ENCODE measurements around the gene KCNK10. TPM values are rescaled to one million over a fixed set of nuclear protein-coding genes. Genes with fewer than 3 reads are reported as not detected.

KCNK10 gene
- total RNA-seq, 1 donor from 2014 or later, result 0.09 TPM

DNA sequence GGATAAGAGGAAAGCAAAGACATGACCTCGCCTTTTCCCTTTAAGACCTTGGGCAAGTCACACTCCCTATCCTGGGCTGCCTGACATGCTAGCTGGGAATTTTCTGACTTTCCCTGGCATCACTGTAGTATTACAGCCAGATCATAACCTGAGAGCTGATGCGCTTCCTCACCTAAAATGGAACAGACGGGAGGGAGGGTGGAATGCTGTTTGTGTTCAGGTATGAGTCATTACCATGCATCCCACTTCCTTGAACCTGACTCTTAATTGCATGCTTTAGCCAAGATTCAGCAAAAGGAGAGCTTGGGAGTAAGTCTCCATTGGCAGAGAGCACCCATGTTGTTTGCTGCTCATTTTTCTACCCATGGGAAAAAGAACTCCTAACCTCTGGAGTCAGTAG is 156.5 kb downstream of the KCNK10 start:
- DNase-seq (no peak), ATAC-seq (no peak)
- TF ChIP-seq, protein P1, sequence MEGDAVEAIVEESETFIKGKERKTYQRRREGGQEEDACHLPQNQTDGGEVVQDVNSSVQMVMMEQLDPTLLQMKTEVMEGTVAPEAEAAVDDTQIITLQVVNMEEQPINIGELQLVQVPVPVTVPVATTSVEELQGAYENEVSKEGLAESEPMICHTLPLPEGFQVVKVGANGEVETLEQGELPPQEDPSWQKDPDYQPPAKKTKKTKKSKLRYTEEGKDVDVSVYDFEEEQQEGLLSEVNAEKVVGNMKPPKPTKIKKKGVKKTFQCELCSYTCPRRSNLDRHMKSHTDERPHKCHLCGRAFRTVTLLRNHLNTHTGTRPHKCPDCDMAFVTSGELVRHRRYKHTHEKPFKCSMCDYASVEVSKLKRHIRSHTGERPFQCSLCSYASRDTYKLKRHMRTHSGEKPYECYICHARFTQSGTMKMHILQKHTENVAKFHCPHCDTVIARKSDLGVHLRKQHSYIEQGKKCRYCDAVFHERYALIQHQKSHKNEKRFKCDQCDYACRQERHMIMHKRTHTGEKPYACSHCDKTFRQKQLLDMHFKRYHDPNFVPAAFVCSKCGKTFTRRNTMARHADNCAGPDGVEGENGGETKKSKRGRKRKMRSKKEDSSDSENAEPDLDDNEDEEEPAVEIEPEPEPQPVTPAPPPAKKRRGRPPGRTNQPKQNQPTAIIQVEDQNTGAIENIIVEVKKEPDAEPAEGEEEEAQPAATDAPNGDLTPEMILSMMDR (IDR thresholded peaks at IDR 0.05), result no peak
- Histone ChIP-seq H3K4me1 (no peaks in the 10 kb centered on the region), H3K9me3 (no peaks in the 10 kb centered on the region), H3K27ac (no peak overlapping the region), H3K27me3 (no peaks in the 10 kb centered on the region), H3K36me3 (no peaks in the 10 kb centered on the region), H3K4me3 (no peak overlapping the region)
- intact Hi-C loops (cut with DNase I), result loop anchor here (10.0 kb wide), 2 partner anchors 152 to 222 kb away; no protein-coding TSS in a partner anchor

DNA sequence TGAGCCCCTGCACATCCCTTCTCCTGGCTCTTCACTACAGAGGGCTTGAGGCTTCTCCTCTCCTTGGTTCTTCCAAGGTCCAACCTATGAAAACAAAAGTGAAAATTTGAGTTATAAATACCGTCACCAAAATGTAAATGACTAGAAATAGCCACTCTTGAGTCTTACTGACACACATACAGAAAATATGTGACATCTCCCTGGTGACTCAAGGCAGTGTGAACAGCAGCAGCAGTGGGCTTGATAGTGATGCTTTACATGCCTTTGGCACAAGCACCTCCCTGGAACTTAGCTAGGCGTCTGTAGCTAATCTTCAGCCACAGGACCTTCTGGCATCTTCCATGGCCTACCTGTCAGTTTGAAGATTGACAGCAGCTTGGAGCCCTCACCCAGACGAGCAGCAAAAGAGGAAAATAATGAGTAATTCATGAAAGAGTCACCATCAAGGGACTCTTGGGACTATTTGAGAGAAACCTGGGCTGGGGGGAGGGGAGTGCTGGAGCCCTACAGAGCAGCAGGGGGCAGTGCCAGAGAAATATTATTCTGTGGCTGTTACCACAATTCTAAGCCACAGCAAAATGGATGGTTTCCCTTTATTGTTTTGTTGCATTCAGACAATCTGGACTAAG is 158.0 kb downstream of the KCNK10 start:
- no peak for DNase-seq
- Histone ChIP-seq H3K36me3 (no peaks in the 10 kb centered on the region), H3K9me3 (no peaks in the 10 kb centered on the region), H3K4me3 (no peak overlapping the region), H3K4me1 (no peaks in the 10 kb centered on the region), H3K27me3 (no peaks in the 10 kb centered on the region), H3K27ac (no peak overlapping the region)
- TF ChIP-seq, protein P1 (IDR thresholded peaks at IDR 0.05), result no peak
- no peak for ATAC-seq
- intact Hi-C loops (cut with DNase I), result loop anchor here (10.0 kb wide), 2 partner anchors 150 to 220 kb away; no protein-coding TSS in a partner anchor

DNA sequence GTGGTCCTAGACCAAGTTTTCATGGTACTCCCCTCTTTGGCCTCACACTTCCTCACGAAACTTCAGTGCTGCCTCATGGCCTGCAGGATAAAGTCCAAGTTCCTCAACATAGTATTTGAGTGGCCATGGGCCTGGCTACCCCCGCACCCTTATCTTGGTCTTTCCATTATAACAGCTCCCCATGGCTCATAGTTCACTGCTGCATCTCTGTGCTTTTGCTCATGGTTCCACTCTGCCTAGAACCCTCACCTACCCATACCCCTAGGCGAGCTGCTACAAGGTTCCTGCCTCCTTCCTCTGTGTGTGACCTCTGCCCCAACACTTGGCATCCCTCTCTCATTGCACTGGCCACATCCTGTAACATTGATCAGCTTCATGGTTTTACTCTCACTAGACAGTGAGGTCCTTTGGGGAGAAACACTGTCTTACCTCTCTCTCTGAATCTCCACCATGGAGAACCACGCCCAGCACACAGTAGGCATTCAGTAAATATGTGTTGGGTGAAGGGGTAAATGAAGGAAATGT is 159.3 kb downstream of the KCNK10 start:
- H3K4me1 ChIP-seq, result no peaks in the 10 kb centered on the region
- TF ChIP-seq, protein P1 (IDR thresholded peaks at IDR 0.05), result no peak
- DNase-seq (no peak), ATAC-seq (no peak)
- no peaks in the 10 kb centered on the region for H3K9me3 ChIP-seq
- no peaks in the 10 kb centered on the region for H3K36me3 ChIP-seq
- no peak overlapping the region for H3K4me3 ChIP-seq
- intact Hi-C loops (cut with DNase I), result loop anchor here (10.0 kb wide), 2 partner anchors 149 to 219 kb away; no protein-coding TSS in a partner anchor
- H3K27ac ChIP-seq, result no peak overlapping the region
- no peaks in the 10 kb centered on the region for H3K27me3 ChIP-seq

DNA sequence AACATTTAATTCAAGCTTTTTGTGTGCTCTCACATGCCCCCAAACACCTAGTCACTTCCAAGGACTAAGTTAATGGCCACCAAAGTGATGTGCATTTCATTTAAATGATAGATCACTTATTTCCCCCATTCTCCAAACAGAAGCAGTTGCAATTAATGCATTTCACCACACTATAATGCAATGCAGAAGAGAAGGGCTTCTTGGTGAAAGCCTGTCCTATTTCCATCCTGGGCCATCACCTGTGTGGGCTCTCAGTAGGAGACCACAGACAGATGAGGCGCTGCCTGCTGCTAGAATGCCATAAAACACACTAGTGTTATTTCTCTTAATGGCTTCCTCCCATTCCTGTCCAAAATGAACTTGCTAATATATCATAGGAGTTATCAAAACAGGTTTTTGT is 166.9 kb downstream of the KCNK10 start:
- intact Hi-C loops (cut with DNase I), result no loop called here
- no peaks in the 10 kb centered on the region for H3K36me3 ChIP-seq
- DNase-seq (no peak), ATAC-seq (no peak)
- H3K4me1 ChIP-seq, result no peaks in the 10 kb centered on the region
- H3K27me3 ChIP-seq, result no peaks in the 10 kb centered on the region
- TF ChIP-seq, protein P1 (IDR thresholded peaks at IDR 0.05), result no peak
- no peak overlapping the region for H3K4me3 ChIP-seq
- H3K27ac ChIP-seq, result no peak overlapping the region
- H3K9me3 ChIP-seq, result no peaks in the 10 kb centered on the region

DNA sequence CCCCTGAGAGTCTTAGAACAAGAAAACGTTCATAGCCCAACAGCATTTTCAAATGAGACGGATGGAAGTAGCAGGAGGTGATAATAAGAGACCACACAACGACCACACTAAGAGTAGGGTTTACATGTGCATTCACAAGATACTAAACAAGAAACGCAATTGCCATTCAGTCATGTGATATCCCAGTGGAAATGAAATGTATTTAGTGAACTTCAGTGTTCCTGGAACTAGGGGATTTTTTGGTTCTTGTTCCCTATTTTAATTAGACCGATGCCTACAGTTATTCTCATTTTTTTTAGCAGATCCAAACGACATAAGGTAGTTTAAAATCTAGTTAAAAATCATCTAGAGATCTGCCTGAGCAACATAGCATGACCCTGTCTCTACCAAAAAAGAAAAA is 168.1 kb downstream of the KCNK10 start:
- Histone ChIP-seq H3K36me3 (no peaks in the 10 kb centered on the region), H3K4me3 (no peak overlapping the region), H3K27me3 (no peaks in the 10 kb centered on the region), H3K27ac (no peak overlapping the region), H3K9me3 (no peaks in the 10 kb centered on the region), H3K4me1 (no peaks in the 10 kb centered on the region)
- intact Hi-C loops (cut with DNase I), result no loop called here
- DNase-seq (no peak), ATAC-seq (no peak)
- TF ChIP-seq, protein P1 (IDR thresholded peaks at IDR 0.05), result no peak

Measured in upper lobe of right lung (tissue), 1 donor.